ENCODE measurements around the gene GLB1L2. TPM values are rescaled to one million over a fixed set of nuclear protein-coding genes. Genes with fewer than 3 reads are reported as not detected.

The GLB1L2 gene
- total and polyA plus RNA-seq, 2 of the 4 experiments (the other 2 are of a cell fraction): under 0.01 to 0.26 TPM

DNA sequence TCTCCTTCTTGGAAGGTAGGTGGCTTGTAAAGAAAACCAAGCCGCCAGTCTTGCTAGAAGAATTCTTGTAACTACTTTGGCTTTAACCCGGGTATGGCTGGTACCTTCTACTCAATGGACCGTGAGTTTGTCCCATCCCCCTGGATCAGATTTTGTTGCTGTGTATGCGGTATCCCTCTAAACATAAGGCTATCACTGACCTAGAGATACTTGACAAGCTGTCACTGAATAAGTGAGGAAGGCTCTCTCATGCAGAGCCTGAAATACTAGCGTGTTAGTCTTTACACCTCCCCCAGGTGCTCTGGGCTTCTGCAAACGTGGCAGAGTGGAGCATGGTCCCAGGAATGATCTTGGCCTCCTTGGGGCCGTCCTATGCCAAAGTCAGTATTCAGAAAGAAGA is 34.5 kb downstream of the GLB1L2 start:
- no CpG with 5 or more reads among the region's 7 CpGs for WGBS, 2 experiments (ENCODE audit: extremely low coverage in 2 of 2, insufficient read length in 1 of 2)
- CTCF ChIA-PET: interaction anchor here (0.6 kb wide), 1 partner anchor 14 kb away, joined by 3 read pairs; no protein-coding TSS in a partner anchor

More for the DNA sequence above, 34.5 kb downstream of the GLB1L2 start:
- no peaks in the 10 kb centered on the region for H3K4me1 ChIP-seq (ENCODE audit: control insufficient read depth, insufficient read depth, low read length)
- TF ChIP-seq BHLHE40 (IDR thresholded peaks at IDR 0.05; ENCODE audit: low read depth, low read length): no peak
- no peak for TF ChIP-seq RAD21 (IDR thresholded peaks at IDR 0.05; ENCODE audit: low read length)
- TF ChIP-seq CEBPB (IDR thresholded peaks at IDR 0.05; ENCODE audit: low read depth, low read length): no peak
- no peak for TF ChIP-seq MAZ (IDR thresholded peaks at IDR 0.05; ENCODE audit: borderline replicate concordance, low read depth, low read length)
- no peak for TF ChIP-seq RCOR1 (IDR thresholded peaks at IDR 0.05; ENCODE audit: insufficient replicate concordance, low read length)
- no peak for TF ChIP-seq SMC3 (IDR thresholded peaks at IDR 0.05; ENCODE audit: low read depth, low read length)
- no peak for TF ChIP-seq MXI1 (IDR thresholded peaks at IDR 0.05; ENCODE audit: borderline replicate concordance, low read depth, low read length)
- no peak for TF ChIP-seq FOS (IDR thresholded peaks at IDR 0.05; ENCODE audit: low read depth, low read length)
- TF ChIP-seq, protein P1, sequence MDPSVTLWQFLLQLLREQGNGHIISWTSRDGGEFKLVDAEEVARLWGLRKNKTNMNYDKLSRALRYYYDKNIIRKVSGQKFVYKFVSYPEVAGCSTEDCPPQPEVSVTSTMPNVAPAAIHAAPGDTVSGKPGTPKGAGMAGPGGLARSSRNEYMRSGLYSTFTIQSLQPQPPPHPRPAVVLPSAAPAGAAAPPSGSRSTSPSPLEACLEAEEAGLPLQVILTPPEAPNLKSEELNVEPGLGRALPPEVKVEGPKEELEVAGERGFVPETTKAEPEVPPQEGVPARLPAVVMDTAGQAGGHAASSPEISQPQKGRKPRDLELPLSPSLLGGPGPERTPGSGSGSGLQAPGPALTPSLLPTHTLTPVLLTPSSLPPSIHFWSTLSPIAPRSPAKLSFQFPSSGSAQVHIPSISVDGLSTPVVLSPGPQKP (IDR thresholded peaks at IDR 0.05; ENCODE audit: borderline replicate concordance, low read depth, low read length): no peak
- no peak for TF ChIP-seq NFE2L2 (IDR thresholded peaks at IDR 0.05; ENCODE audit: low read depth, low read length)
- TF ChIP-seq, protein P2, sequence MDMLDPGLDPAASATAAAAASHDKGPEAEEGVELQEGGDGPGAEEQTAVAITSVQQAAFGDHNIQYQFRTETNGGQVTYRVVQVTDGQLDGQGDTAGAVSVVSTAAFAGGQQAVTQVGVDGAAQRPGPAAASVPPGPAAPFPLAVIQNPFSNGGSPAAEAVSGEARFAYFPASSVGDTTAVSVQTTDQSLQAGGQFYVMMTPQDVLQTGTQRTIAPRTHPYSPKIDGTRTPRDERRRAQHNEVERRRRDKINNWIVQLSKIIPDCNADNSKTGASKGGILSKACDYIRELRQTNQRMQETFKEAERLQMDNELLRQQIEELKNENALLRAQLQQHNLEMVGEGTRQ (IDR thresholded peaks at IDR 0.05; ENCODE audit: low read depth, low read length): no peak
- no peak for TF ChIP-seq MAFK (IDR thresholded peaks at IDR 0.05; ENCODE audit: low read depth, low read length)
- H3K4ac ChIP-seq (ENCODE audit: low read depth, low read length): no peak overlapping the region
- H3K56ac ChIP-seq (ENCODE audit: extremely low read depth, insufficient read depth, low read length): no peak overlapping the region
- DNase-seq: no peak
- H3K23ac ChIP-seq (ENCODE audit: low read depth, low read length): no peak overlapping the region
- no peaks in the 10 kb centered on the region for H3K36me3 ChIP-seq (ENCODE audit: control insufficient read depth, insufficient read depth, low read length)
- H2AK9ac ChIP-seq (replicated peaks; ENCODE audit: low read depth, low read length, poor library complexity): no peak overlapping the region
- no peak overlapping the region for H4K91ac ChIP-seq (ENCODE audit: insufficient read depth, low read depth, low read length)
- no TSS peak for BruUV-seq (replicated peaks)
- intact Hi-C loops (cut with micrococcal nuclease) (no loop called here), dilution Hi-C loops (cut with HindIII; ENCODE audit: low sequenced_read_pairs, unreplicated experiment) (no loop called here), in situ Hi-C loops (cut with MboI; ENCODE audit: low sequenced_read_pairs) (no loop called here)
- no peak overlapping the region for H3K4me2 ChIP-seq (ENCODE audit: low read depth, low read length)
- no peak overlapping the region for H4K5ac ChIP-seq (ENCODE audit: low read depth, low read length)
- no peak overlapping the region for H3K27ac ChIP-seq (ENCODE audit: insufficient read depth, low read length)
- H4K20me1 ChIP-seq (ENCODE audit: insufficient read depth, low read length): no peaks in the 10 kb centered on the region; the same call in 1 of the 2 replicates
- no peak overlapping the region for H2BK15ac ChIP-seq (ENCODE audit: low read depth, low read length)
- H2BK20ac ChIP-seq (ENCODE audit: low read depth, low read length): no peak overlapping the region
- no peak overlapping the region for H2AFZ ChIP-seq (replicated peaks; ENCODE audit: low read length, poor library complexity)
- no peak overlapping the region for H3K9ac ChIP-seq (ENCODE audit: low read depth, low read length)
- peaks cover 37% of the 10 kb centered on the region for H3K9me3 ChIP-seq (ENCODE audit: control insufficient read depth, insufficient read depth, low read length)
- no peak overlapping the region for H2AK5ac ChIP-seq (ENCODE audit: low read depth, low read length)
- H3K9me1 ChIP-seq (ENCODE audit: insufficient read depth, low read length): no peaks in the 10 kb centered on the region
- POLR2A ChIA-PET (ENCODE audit: unreplicated experiment): no interaction called here
- no peak overlapping the region for H4K8ac ChIP-seq (ENCODE audit: low read depth in 2 of 2, low read length in 2 of 2)
- ATAC-seq (ENCODE audit: low read depth): no peak
- no peak overlapping the region for H3K4me3 ChIP-seq (ENCODE audit: insufficient read depth, low read depth, low read length)
- no peaks in the 10 kb centered on the region for H3K27me3 ChIP-seq (ENCODE audit: control insufficient read depth, insufficient read depth, low read length)
- H2BK5ac ChIP-seq (ENCODE audit: low read depth, low read length, poor library complexity, severe bottlenecking): no peak overlapping the region
- no peaks in the 10 kb centered on the region for H3K79me1 ChIP-seq (ENCODE audit: low read depth in 1 of 2, low read length in 2 of 2)
- H3K18ac ChIP-seq (ENCODE audit: low read depth, low read length): no peak overlapping the region
- H2BK120ac ChIP-seq (ENCODE audit: low read depth, low read length): no peak overlapping the region
- H3K14ac ChIP-seq (replicated peaks; ENCODE audit: low read depth, low read length): no peak overlapping the region
